Measurements from ENCODE around the gene HNRNPA0.

HNRNPA0 gene

GRCh38 chr5:137754188-137754960, at the start of gene HNRNPA0:
Gene HNRNPA0, minus strand, starts transcription at chr5:137754363. Its CDS starts 297 bp downstream, at chr5:137754066.
- DNase-seq (ENCODE audit: low spot score): peak; percentile 98
- in situ Hi-C loops (cut with MboI; ENCODE audit: low pct_unique_long_range_greater_than_20kb, low sequenced_read_pairs, unreplicated experiment): no loop called here
- no peak for TF ChIP-seq CTCF (IDR thresholded peaks at IDR 0.05; ENCODE audit: extremely low read depth, insufficient read depth, missing control alignments)

GRCh38 chr5:137802282-137803210, 48.4 kb upstream of the HNRNPA0 start:
- TF ChIP-seq CTCF (IDR thresholded peaks at IDR 0.05; ENCODE audit: extremely low read depth, insufficient read depth, missing control alignments): no peak
- in situ Hi-C loops (cut with MboI; ENCODE audit: low pct_unique_long_range_greater_than_20kb, low sequenced_read_pairs, unreplicated experiment): no loop called here
- no peak for DNase-seq (ENCODE audit: low spot score)

- no peak for TF ChIP-seq CTCF (IDR thresholded peaks at IDR 0.05; ENCODE audit: extremely low read depth, insufficient read depth, missing control alignments)
- in situ Hi-C loops (cut with MboI; ENCODE audit: low pct_unique_long_range_greater_than_20kb, low sequenced_read_pairs, unreplicated experiment): no loop called here
- no peak for DNase-seq (ENCODE audit: low spot score)
Observed at GRCh38 chr5:137800700-137801411, 46.7 kb upstream of the HNRNPA0 start.

- no peak for DNase-seq (ENCODE audit: low spot score)
- no peak for TF ChIP-seq CTCF (IDR thresholded peaks at IDR 0.05; ENCODE audit: extremely low read depth, insufficient read depth, missing control alignments)
- in situ Hi-C loops (cut with MboI; ENCODE audit: low pct_unique_long_range_greater_than_20kb, low sequenced_read_pairs, unreplicated experiment): no loop called here
Observed at GRCh38 chr5:137796279-137796678, 42.1 kb upstream of the HNRNPA0 start.

- no peak for TF ChIP-seq CTCF (IDR thresholded peaks at IDR 0.05; ENCODE audit: extremely low read depth, insufficient read depth, missing control alignments)
- in situ Hi-C loops (cut with MboI; ENCODE audit: low pct_unique_long_range_greater_than_20kb, low sequenced_read_pairs, unreplicated experiment): no loop called here
- DNase-seq (ENCODE audit: low spot score): no peak
Observed at GRCh38 chr5:137794863-137795262, 40.7 kb upstream of the HNRNPA0 start.

- DNase-seq (ENCODE audit: low spot score): no peak
- no peak for TF ChIP-seq CTCF (IDR thresholded peaks at IDR 0.05; ENCODE audit: extremely low read depth, insufficient read depth, missing control alignments)
- in situ Hi-C loops (cut with MboI; ENCODE audit: low pct_unique_long_range_greater_than_20kb, low sequenced_read_pairs, unreplicated experiment): no loop called here
Observed at GRCh38 chr5:137792303-137792702, 38.1 kb upstream of the HNRNPA0 start.

Measured in GM13977 (cell line).